ENCODE measurements around the gene MANSC1. TPM values are rescaled to one million over a fixed set of nuclear protein-coding genes. Genes with fewer than 3 reads are reported as not detected.

Gene MANSC1
- total and polyA plus RNA-seq, 9 of the 15 experiments (the other 6 are each of a cell fraction or from before 2014, with no cell fraction given), result 0.76 to 8.6 (median 3.1) TPM

GRCh38 chr12:12290206-12290605 is 59.8 kb downstream of the MANSC1 start:
- WGBS (ENCODE audit: insufficient coverage, low coverage, missing lambda C conversion rate), result no CpG with 5 or more reads among the region's 1 CpG
- no peak overlapping the region for H3K27ac ChIP-seq (ENCODE audit: extremely low read depth, low read depth, low read length)
- intact Hi-C loops (cut with micrococcal nuclease), result no loop called here
- FAIRE-seq, result no peak
- no peaks in the 10 kb centered on the region for H4K20me1 ChIP-seq (replicated peaks; ENCODE audit: control insufficient read depth, insufficient read depth, low read length)
- H3K4me2 ChIP-seq (ENCODE audit: insufficient read depth, low read length), result no peak overlapping the region
- TF ChIP-seq ZNF280B (CRISPR knock-in tag; IDR thresholded peaks at IDR 0.05), result no peak
- TF ChIP-seq CBX2 (IDR thresholded peaks at IDR 0.05; ENCODE audit: insufficient read depth, low read length, poor library complexity, severe bottlenecking), result no peak
- TF ChIP-seq ERF (CRISPR knock-in tag; IDR thresholded peaks at IDR 0.05), result no peak
- no peak for TF ChIP-seq KLF13 (tag; IDR thresholded peaks at IDR 0.05; ENCODE audit: borderline replicate concordance, low read depth)
- TF ChIP-seq GTF2E2 (tag; IDR thresholded peaks at IDR 0.05), result no peak
- TF ChIP-seq EP400 (IDR thresholded peaks at IDR 0.05), result no peak
- no peak for TF ChIP-seq HNRNPL (IDR thresholded peaks at IDR 0.05; ENCODE audit: low read depth, low read length)
- TF ChIP-seq ZNF197 (CRISPR knock-in tag; IDR thresholded peaks at IDR 0.05; ENCODE audit: low read depth), result no peak
- no peak for TF ChIP-seq ARID3B (CRISPR knock-in tag; IDR thresholded peaks at IDR 0.05; ENCODE audit: borderline replicate concordance)
- TF ChIP-seq EP300 (IDR thresholded peaks at IDR 0.05; ENCODE audit: low read length), result no peak
- TF ChIP-seq FOXK2 (conservative IDR thresholded peaks at IDR 0.05 in 1 of 2, IDR thresholded peaks at IDR 0.05 in 1 of 2; ENCODE audit: low read depth in 2 of 2), result no peak
- TF ChIP-seq MIER1 (IDR thresholded peaks at IDR 0.05; ENCODE audit: low read depth), result no peak
- TF ChIP-seq ZNF436 (CRISPR knock-in tag; IDR thresholded peaks at IDR 0.05), result no peak
- TF ChIP-seq ZNF175 (CRISPR knock-in tag; IDR thresholded peaks at IDR 0.05; ENCODE audit: low read depth), result no peak
- no peak for TF ChIP-seq PTTG1 (tag; IDR thresholded peaks at IDR 0.05; ENCODE audit: low read depth)
- TF ChIP-seq ZNF239 (CRISPR knock-in tag; IDR thresholded peaks at IDR 0.05), result no peak
- TF ChIP-seq KDM4B (IDR thresholded peaks at IDR 0.05; ENCODE audit: borderline replicate concordance in 2 of 2, low read depth in 1 of 2), result no peak
- no peaks in the 10 kb centered on the region; a peak in 1 of 5 replicates for H3K4me1 ChIP-seq (replicated peaks in 1 of 2; ENCODE audit: control insufficient read depth in 2 of 2, insufficient read depth in 2 of 2, low read length in 2 of 2)
- H3K4me3 ChIP-seq, result no peak overlapping the region
- no peaks in the 10 kb centered on the region for H3K9me3 ChIP-seq (replicated peaks; ENCODE audit: control insufficient read depth, insufficient read depth, low read depth, low read length)
- in situ Hi-C loops (cut with MboI), result no loop called here
- ChIA-PET POLR2A (no interaction called here), CTCF (ENCODE audit: low intra/inter-chr PET ratio) (no interaction called here)
- no peak overlapping the region for H3K9ac ChIP-seq (ENCODE audit: insufficient read depth in 1 of 2, low read depth in 2 of 2, low read length in 2 of 2)
- no peak for DNase-seq (ENCODE audit: extremely low read depth in 1 of 4, low spot score in 3 of 4)
- no TSS peak for BruUV-seq (replicated peaks)
- no peaks in the 10 kb centered on the region for H3K27me3 ChIP-seq (ENCODE audit: control insufficient read depth in 2 of 2, insufficient read depth in 2 of 2, low read length in 2 of 2)
- no peaks in the 10 kb centered on the region for H3K36me3 ChIP-seq (ENCODE audit: control insufficient read depth, insufficient read depth, low read length)
- no peak overlapping the region for H2AFZ ChIP-seq (ENCODE audit: low read depth, low read length)
- no peak for ATAC-seq
- H3K9me1 ChIP-seq (ENCODE audit: control insufficient read depth, insufficient read depth, low read length), result no peaks in the 10 kb centered on the region
- no peaks in the 10 kb centered on the region for H3K79me2 ChIP-seq (ENCODE audit: control insufficient read depth, insufficient read depth, low read length)

Data from K562 (cell line).